Putamen (tissue), 1 donor: Measurements from ENCODE around the gene IFI27L2.

Experiments used
- DNase-seq: peaks from one replicate; pipeline ENCODE4 v3.0.0-alpha.2; 2016; ENCODE audit warnings: low spot score

Gene IFI27L2

DNA sequence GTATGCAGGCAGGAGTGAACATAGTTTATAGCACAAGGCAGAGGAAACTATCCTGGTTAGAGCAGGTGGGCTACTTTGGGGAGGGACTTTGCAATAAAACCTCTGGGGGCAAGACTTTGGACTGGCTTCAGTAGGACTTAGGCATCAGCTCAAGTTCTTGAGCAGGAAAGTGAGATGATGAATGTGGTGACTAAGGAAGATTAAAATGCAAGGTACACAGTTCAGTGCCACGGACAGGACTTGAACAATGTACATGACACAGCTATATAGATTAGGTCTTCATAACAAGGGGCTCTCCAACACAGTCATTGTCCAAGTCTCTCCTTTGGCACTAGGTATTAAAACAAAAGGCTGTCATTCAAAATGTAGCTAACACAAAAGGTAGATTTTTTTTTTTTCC, 23.3 kb upstream of the IFI27L2 start:
- DNase-seq: no peak

DNA sequence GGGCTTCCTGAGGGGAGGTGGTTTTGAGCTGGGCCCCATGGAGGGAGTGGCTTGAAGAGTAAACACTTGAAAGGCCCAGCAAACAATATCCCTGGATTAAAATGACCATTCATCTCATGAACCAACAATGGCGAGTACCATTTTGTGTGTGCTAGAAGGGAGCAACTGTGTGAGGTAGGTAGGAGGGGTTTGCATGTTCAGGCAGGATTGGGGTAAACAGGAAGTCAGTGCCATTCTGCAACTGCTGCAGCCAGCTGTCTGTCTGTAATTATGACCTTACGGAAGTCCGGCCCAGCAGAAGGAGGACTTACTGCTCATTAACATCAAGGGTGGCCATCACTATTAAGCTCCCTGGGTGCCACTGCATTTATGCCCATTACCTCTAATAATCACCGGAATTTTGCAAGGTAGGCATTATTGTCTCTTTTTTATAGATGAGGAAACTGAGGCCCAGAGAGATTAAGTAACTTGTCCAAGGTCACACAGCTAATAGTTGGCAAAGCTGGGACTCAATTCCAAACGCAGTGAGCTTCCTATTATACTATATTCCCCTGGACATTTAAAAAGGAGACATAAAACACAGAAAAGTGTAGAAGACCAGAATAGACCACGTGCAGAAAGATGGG, 16.6 kb upstream of the IFI27L2 start:
- no peak for DNase-seq

DNA sequence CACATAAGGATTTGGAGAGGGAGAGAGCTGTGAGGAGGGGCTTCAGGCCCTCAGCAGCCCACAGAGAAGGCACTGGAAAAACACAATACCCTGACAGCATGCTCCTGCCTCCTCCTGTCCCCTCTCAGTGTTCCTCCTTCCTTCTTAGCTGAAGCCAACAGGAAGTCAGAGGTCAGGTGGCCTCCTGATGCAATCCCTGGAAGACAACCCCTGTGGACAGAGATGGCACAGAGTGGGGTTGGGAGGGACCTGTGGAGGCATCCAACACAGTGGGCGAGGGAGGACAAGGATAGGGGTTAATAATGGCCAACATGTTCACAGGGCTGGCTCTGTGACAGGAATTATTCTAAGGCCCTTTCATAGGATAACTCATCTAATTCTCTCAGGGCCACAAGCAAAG, 15.4 kb upstream of the IFI27L2 start:
- DNase-seq: no peak

DNA sequence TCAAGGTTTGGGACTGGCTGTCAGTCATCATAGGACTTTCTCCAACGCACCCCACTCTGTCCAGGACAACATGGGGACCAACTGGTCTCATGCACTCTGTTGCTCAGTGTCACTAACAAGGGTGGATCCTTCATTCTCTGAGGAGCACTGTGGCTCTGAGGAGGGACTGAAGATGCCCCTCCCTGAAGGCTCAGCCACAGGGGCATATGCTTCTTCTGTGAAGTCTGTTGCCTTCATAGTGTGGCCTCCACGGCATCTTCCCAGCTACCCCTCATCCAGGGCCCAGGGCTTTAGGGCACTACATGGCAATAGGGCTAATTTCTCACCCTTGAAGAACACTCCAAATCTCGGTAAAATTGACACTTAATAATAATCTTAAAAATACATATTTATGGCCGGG, 14.3 kb upstream of the IFI27L2 start:
- no peak for DNase-seq

DNA sequence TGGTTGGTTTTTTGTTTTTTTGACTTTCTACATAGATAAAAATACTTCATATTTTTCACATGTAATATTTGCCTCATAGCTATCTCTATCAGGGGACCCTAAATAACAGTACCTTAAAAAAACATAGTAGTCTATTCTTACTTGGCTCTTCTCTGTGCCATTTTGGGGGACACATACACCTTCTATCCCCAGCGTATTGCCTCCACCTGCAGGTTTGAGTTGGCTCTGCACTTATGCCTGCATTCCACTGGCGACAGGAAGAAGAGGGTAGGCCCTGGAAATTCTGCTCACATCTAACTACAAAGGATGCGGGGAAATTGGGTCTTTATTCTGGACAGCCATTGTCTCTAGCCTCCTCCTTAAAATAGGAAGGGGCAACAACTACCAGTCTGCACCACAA, 13.8 kb upstream of the IFI27L2 start:
- no peak for DNase-seq

DNA sequence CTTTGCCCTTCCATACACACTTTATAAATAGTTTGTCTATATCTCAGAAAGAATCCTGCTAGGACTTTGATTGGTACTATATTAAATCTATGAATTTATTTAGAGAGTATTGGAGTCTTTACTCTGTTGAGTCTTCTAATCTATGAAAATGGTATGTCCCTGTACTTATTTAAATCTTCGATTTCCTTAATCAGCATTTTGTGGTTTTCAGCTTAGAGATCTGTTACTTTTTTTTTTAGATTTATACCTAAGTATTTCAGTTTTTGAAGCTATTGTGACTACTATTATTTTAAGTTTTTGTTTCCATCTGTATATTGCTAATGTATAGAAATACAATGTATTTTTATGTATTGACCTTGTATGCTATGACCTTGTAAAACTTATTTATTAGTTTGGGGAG, 13.4 kb upstream of the IFI27L2 start:
- no peak for DNase-seq

DNA sequence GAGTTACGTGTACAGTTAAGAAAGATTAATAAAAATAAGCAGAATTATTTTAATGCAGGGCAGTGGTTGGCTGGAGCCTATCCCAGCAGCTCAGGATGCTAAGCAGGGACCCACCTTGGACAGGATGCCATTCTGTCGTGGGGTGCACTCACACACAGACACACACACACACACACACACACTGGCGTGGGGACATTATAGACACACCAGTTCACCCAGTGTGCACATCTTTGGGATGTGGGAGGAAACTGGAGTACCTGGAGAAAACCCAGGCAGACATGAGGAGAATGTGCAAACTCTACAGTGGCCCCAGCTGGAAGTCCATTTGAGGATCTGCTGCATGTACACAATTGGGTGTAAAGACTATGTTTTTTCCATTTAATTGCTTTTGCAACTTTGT, 12.8 kb upstream of the IFI27L2 start:
- DNase-seq: no peak

DNA sequence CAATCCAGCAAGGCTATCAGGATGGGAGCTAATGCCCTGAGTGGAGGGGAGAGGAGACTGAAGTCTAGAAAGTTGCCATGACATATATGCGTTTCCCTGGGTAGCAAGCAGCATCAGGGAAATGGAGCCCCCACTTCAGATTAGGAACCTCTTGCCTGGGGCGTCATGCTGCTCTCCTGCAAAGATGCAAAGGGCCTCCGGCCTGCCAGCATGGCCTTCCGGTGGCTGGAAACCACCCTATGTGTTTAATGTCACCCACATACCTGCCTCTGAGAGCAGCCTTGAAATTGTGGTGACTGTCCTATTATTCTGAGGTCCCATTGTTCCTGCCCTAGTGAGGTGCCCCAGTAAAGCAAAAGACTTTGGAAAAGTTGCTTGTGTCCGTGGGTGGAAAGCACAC, 10.0 kb upstream of the IFI27L2 start:
- no peak for DNase-seq

DNA sequence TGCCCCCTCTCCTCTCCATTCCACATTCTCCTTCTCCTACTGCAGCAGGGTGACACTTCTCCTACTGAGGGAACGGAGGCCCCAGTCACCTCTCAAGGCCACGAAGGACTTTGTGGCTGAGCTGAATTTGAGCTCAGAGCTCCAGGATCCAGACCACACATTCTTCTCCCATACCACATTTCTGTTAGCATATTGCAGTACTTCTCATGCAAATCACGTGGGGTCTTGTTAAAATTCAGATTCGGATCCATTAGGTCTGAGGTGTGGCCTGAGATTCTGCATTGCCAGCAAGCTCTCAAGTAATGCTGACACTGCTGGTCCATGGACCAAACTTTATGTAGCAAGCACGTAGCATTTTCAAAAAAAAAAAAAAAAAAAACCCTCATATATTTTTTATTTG, 9.6 kb upstream of the IFI27L2 start:
- DNase-seq: no peak

DNA sequence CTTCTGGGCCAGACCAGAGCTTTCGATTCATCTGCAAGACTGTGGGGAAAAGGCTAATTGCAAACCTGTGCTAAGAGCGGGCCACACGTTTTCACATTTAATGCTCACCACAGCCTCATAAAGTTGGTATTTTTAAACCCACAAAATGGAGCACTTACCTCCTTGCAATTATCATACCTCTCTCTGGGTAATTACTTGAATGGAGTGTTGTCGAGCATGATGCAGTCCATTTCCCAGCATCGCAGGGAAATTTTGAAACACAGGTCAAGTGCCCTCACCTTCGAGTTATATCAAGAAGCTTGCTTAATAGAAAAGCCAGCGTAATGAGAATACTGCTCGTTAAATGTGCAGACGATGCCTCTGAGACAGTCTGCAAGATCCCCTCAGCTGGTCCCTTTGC, 8.8 kb upstream of the IFI27L2 start:
- no peak for DNase-seq

DNA sequence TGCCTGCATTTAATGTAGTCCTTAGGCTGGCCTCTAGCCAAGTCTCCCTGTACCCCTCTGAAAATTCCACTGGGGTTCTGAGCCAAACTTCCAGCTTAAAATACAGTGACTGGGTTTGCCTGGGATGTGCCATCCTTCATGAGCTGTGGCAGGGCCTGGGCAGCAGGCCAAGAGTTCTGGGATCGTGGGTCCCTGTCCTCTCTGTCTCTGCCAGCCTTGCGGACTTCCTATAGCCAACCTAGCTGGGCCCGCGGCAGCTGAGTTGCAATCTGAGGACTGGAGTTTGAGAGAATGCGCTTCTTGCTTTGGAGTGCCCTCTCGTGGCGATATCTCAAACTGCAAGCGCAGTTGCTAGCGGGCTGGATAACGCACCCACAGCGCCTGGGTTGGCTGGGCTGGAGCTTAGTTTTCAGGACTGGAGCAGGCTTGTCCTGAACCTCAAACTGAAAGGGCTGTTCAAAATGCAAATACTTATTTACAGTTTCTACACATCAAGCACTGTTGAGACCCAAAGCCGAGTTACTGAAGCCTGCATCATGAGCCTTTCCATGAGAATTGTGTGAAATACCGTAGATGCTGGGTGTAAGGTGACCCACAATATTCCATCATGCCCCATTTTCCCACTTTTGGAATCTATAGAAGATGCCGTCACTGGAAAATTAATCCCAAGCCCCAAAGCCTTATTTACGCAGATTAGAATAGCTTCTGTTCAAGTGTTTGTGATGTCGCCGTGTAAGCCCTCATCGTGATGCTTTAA, 7.3 kb upstream of the IFI27L2 start:
- peak; percentile 82 for DNase-seq

DNA sequence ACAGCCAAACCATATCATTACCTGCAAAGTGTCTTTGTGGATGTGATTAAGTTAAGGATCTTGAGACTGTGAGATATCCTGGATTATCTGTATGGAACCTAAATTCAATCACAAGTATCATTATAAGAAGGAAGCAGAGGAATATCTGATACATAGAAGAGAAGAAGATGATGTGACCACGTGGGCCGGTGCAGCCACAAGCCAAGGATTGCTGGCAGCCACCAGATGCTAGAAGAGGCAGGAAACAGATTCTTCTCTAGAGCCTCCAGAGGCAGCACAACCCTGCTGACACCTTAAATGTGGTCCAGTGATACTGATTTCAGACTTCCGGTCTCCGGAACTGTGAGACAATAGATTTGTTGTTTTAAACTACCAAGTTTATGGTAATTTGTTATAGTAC, 6.1 kb upstream of the IFI27L2 start:
- no peak for DNase-seq

DNA sequence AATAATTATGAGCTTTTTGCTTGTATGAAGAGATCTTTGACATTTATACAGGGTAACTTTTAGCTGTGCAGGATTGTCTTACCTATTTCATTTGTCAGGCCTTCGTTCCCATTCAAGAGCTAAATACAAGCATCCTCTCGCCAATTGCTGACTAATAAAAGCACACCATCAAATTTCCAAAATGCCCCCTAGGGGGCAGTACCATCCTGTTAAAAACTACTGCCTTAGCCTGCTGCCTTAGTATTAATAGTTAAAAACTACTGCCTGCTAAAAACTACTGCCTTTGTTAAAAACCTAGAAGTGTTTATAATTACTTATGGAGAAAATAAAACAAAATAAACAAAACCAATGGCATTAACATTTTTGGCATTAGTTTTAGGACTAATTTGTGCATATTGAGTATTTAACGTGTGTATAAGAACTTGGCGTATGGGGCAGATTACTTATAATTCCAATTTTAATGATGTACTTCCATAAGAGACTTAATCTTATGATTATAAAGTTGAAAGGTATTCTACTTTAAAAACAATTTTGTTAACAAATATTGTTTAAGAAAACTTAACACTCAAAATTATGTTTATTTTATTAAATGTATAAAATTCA, 3.0 kb upstream of the IFI27L2 start:
- DNase-seq: peak; percentile 74

DNA sequence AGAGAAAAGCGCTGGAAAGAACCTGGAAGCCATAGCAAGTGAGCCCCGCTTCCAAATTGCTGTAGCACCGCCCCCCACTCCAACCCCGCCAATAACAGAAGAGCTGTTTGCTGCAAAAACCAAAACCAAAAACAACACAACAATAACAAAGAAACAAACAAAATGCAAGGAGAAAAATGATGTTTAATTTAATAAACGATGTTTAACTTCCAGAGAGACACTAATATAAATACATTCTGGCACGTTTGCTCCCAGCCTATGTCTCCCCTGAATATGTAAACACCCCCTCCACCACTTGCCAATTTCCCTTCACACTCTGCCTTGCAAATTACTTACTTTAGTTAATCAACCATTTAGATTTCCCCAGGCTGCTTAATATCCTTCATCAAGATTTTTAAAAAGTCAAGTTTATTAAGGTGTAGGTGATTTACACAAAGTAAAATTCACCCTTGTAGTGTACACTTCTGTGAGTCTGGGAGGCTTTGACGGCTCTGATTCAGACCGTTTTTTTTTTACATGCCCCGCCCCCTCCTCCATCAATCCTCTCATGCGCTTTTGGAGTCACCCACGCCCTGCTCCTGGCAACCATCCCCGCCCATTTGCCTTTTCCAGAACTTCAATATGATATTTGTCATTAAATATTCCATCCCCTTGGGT, 482 bp upstream of the IFI27L2 start:
- DNase-seq: peak; percentile 74

DNA sequence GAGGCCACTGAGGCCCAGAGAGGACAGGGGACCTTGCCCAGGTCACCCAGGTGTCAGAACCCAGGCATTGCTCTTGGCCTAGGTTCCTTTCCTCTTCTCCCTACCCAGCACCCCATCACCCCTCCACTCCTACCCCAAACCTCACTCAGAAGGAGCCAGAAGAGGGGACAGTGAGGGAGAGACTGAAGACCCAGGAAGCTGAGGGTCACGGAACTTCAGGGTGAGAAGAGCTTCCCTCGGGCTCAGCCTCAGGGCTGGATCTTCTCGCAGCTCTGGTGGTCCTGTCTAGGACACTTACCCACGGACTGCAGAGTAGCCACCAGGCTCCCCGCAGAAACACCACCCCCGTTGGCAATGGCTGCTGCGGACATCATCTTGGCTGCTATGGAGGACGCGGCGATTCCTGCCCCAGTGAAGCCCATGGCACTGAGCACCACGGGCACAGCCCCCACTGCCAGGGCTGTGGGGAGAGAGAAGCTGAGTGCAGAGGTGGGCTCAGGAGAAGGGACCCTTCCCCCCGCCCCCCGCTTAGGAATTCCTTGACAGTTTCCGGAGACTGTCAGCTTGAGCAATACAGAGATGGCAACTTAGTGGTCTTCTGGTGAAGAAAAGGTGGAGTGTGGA, 1.1 kb downstream of the IFI27L2 start:
- DNase-seq: no peak

DNA sequence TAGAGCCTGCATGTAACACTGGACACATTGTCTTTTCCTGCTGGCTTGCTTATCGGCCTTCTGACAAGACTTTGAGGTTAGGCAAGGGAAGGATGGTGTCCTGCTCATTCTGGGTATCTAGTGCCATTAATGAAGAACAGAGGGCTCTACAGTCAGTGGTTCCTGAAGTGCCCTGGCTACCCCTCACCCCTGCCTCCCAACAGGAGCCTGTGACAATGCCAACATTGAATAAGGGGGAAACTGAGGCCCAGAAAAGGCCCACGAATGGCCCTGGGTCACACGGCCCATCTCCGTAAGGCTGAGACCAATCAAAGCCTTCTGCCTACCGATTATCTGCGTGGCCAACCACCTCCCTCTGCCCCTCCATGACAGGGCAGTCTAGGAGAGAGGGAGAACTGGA, 2.1 kb downstream of the IFI27L2 start:
- DNase-seq: no peak

DNA sequence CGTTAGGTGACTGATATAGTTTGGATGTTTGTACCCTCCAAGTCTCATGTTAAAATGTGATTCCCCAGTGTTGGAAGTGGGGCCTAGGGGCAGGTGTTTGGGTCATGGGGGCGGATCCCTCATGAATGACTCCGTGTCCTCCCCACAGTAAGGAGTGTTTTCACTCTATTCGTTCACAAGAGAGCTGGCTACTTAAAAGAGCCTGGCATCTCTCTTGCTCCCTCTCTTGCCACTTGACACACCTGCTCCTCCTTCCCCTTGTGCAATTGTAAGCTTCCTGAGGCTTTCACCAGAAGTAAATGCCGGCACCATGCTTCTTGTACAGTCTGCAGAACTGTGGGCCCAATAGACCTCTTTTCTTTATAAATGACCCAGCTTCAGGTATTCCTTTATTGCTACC, 2.6 kb downstream of the IFI27L2 start:
- DNase-seq: no peak

DNA sequence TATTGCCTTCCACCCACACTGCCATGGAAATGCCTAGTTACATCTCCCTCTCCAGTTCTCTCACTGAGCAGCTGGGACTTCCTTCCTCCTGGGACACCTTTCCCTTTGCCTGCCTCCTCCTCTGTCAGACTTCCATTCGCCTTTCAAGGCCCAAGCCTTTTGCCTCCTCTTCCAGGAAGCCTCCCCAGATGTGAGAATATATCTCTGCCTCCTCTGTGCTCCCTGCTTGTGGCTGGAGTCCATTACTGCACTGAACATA, 3.1 kb downstream of the IFI27L2 start:
- DNase-seq: no peak

DNA sequence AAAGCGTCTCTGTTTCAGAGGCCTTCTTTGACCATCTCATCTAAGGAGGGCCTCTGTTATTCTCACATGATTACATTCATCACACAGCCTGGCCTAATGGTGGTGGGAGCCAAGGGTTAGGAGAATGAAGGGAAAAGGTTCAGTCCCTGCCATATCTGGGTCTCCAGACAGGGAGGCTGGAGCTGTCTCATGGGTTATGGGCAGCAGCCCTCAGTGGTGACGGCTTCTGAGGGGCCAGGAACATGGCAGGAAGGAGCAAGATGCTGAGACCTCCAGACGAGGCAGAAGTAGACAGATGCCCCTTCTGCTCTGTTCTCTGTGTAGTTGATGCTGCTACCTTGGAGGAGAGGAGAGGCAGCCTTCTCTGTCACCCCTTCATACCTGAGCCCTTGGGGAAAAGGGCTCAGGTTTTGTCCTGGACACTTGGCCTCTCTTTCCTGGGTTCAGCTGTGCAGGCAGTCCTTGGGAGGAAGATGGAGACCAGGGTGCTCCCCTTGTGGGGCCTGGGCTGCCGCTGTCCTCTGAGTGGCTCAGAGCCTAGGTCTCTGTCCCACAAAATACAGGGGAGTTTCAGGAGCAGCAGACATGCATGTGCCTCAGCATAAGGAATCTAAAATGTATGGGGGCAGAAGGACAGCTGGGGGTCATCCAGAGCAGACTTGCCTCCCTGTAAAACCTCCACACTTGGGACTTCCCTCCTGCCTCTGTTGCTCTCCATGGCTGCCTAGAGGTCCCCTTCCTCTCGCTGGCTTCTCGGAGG, 3.6 kb downstream of the IFI27L2 start:
- no peak for DNase-seq

DNA sequence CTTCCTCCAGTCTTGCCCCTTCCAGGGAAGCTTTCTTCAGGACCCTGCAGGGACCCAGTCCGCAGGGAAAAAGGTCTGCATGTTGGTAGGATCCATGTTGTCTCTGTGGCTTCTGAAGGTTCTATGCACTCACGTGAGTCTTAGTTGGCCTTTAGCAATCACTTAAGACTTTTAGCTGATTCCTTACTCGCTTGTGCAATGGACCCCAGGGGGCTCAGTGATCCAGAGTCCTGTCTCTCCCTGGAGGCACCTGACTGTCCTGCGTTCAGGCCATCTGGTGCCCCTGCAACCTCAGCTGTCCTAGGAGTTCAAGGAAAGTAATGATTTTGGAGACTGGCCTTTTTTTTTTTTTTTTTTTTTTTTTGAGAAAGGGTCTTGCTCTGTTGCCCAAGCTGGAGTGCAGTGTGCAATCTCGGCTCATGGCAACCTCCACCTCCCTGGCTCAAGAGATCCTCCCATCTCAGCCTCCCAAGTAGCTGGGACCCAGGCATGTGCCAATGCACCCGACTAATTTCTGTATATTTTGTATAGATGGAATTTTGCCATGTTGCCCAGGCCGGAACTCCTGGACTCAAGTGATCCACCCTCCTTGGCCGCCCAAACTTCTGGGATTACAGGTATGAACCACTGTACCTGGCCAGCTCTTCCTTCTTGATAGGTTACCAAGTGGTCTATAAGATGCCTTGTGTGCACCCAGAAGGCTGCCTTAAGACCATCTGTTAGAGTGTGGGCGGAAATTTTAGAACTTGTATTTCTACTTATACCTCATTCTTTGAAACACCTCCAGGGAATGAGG, 4.6 kb downstream of the IFI27L2 start:
- no peak for DNase-seq

DNA sequence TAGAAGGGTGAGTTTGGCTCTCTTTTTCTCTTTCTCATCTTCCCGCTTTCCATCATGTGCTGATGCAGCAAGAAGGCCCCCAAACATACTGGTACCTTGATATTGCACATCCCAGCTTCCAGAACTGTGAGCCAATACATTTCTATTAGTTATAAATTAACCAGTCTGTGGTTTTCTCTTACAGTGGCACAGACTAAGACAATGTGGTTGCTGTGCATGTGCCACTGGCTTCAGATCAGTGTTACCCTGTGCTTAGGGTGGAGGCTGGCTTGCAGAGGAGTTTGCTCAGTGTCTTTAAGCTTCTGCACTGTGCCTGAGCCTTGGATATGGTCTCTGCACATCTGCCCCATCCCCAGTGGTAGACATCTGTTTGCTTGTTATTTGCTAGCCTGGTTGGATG, 5.5 kb downstream of the IFI27L2 start:
- DNase-seq: no peak
